Type B pancreatic cell (in vitro differentiated cells): Measurements from ENCODE around the gene ADGRE3. TPM values are rescaled to one million over a fixed set of nuclear protein-coding genes. Genes with fewer than 3 reads are reported as not detected.

Source experiments
- DNase-seq: peaks from one replicate; pipeline ENCODE4 v3.0.0; 2021; ENCODE audit warnings: mixed read lengths; ENCODE audit not compliant: unreplicated experiment; ENCODE audit errors: extremely low spot score
- H3K27ac Mint-ChIP-seq: 2 replicates; pipeline ENCODE4 v1.8.0; 2021; ENCODE audit warnings: mild to moderate bottlenecking, mixed read lengths
- H3K27me3 Mint-ChIP-seq: 2 replicates; pipeline ENCODE4 v1.8.0; 2021; ENCODE audit warnings: mixed read lengths
- H3K36me3 Mint-ChIP-seq: 2 replicates; pipeline ENCODE4 v1.8.0; 2021; ENCODE audit warnings: mixed read lengths
- H3K4me1 Mint-ChIP-seq: one replicate; pipeline ENCODE4 v1.8.0; 2021; ENCODE audit warnings: mixed read lengths; ENCODE audit not compliant: unreplicated experiment
- H3K4me3 Mint-ChIP-seq: 2 replicates; pipeline ENCODE4 v1.8.0; 2021; ENCODE audit warnings: mild to moderate bottlenecking, mixed read lengths
- H3K9me3 Mint-ChIP-seq: 2 replicates; pipeline ENCODE4 v1.8.0; 2021; ENCODE audit warnings: mixed read lengths
- CTCF ChIP-seq: fragments of 200-600 bp; sonication (generic); conservative IDR thresholded peaks from 2 replicates; pipeline ENCODE4 v1.5.0; 2021; ENCODE audit warnings: antibody characterized with exemption, mild to moderate bottlenecking
- total RNA-seq: library from RNA; stranded (reverse); gene quantifications from 2 replicates; pipeline ENCODE4 v1.2.1, GENCODE V29; 2021; ENCODE audit warnings: low replicate concordance

The ADGRE3 gene
- total RNA-seq, 1 donor from 2014 or later, result not detected

DNA sequence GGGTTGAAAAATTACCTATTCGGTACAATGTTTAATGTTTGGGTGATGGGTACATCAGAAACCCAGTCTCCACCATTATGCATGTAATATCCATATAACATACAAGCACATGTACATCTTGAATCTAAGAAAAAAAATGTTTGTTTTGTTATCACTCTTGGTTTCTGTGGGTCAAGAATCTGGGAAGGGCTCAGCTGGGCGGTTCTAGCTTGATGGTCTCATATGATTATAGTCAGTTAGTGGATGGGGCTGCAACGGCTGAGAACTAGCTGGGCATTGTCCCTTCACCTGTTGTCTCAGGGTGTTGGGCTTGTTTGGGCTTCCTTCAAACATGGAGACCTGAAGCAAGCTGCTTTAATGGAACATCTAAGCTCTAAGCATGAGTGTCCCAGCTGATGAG lies 4.7 kb downstream of the ADGRE3 start:
- Mint-ChIP-seq H3K4me1 (no peaks in the 10 kb centered on the region), H3K36me3 (no peaks in the 10 kb centered on the region), H3K27me3 (no peaks in the 10 kb centered on the region), H3K27ac (no peak overlapping the region), H3K9me3 (peaks cover 6% of the 10 kb centered on the region), H3K4me3 (no peak overlapping the region)
- no peak for TF ChIP-seq CTCF
- no peak for DNase-seq

DNA sequence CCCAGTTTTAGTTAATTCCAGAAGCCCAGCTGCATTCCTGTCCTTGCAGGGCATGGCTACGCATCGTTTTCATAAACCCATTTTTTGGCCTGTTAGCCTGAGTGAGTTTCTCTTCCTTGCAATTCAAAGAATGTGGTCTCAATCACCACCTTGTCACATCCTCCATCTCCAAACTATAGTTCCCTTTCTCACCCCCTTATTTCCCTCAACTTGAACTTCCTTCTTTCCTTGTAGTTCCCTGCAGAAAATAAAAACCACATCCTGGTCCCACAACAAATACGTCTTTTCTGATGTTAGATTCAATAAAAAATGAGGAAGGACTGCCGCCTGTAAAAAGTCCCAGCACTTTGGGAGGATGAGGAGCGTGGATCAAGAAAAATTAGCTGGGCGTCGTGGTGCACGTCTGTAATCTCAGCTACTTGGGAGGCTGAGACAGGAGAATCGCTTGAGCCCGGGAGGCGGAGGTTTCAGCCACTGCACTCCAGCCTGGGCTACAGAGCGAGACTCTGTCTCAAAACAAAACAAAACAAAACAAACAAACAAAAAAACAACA lies 13.2 kb downstream of the ADGRE3 start:
- Mint-ChIP-seq H3K4me1 (no peaks in the 10 kb centered on the region), H3K4me3 (no peak overlapping the region), H3K36me3 (no peaks in the 10 kb centered on the region), H3K27ac (no peak overlapping the region), H3K9me3 (no peaks in the 10 kb centered on the region), H3K27me3 (no peaks in the 10 kb centered on the region)
- TF ChIP-seq CTCF, result no peak
- DNase-seq, result no peak

GRCh38 chr19:14659874-14660489 lies 14.7 kb downstream of the ADGRE3 start:
- Mint-ChIP-seq H3K4me3 (no peak overlapping the region), H3K27me3 (no peaks in the 10 kb centered on the region), H3K4me1 (no peaks in the 10 kb centered on the region), H3K27ac (no peak overlapping the region), H3K36me3 (no peaks in the 10 kb centered on the region), H3K9me3 (no peaks in the 10 kb centered on the region)
- TF ChIP-seq CTCF, result no peak
- no peak for DNase-seq

- no peaks in the 10 kb centered on the region for H3K4me1 Mint-ChIP-seq
- H3K9me3 Mint-ChIP-seq, result no peaks in the 10 kb centered on the region
- DNase-seq, result no peak
- H3K27ac Mint-ChIP-seq, result no peak overlapping the region
- H3K36me3 Mint-ChIP-seq, result no peaks in the 10 kb centered on the region
- H3K27me3 Mint-ChIP-seq, result no peaks in the 10 kb centered on the region
- no peak for TF ChIP-seq CTCF
- H3K4me3 Mint-ChIP-seq, result no peak overlapping the region
These were observed 18.9 kb downstream of the ADGRE3 start for GRCh38 chr19:14655726-14656125.

DNA sequence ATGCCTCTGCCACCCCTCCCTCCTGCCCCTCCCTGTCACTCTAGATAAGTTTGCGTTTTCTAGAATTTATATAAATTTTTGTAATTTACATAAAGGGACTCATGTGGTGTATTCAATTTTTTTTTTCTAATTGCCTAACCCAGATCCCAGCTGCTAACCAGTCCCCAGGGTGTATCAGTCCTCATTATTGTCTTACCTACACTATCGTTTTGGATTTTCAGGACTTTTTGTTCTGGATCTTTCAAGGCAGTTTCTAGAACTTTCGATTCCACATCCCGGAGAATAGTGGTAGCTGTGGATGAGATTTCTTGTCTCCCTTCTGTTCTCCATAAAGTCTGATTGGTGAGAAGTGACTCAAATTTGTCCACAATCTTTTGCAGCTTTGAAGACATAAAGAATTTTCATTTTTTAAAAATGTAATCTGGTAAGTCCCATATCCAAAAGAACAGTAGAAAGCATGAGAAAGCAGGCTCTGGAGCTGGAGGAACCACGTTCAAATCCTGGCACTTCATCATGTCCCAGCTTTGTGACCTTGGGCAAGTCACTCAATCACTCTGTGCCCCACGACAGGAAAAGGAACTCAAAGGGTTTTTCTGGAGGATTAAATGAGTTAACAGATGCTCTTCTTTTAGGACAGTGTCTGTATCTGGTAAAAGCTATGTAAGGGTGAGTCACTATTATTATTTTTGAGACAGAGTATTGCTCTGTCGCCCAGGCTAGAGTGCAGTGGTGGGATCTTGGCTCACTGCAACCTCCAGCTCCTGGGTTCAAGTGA lies 19.7 kb downstream of the ADGRE3 start:
- Mint-ChIP-seq H3K4me3 (no peak overlapping the region), H3K27ac (no peak overlapping the region), H3K4me1 (no peaks in the 10 kb centered on the region), H3K9me3 (no peaks in the 10 kb centered on the region), H3K36me3 (no peaks in the 10 kb centered on the region), H3K27me3 (no peaks in the 10 kb centered on the region)
- DNase-seq, result no peak
- TF ChIP-seq CTCF, result no peak
